ENCODE data around the gene VSIG1. TPM values are rescaled to one million over a fixed set of nuclear protein-coding genes. Genes with fewer than 3 reads are reported as not detected.

VSIG1 gene
- total and polyA plus RNA-seq, 3 donors from 2014 or later: 154 to 333 (median 193) TPM

Other genes starting within 250 kb of the VSIG1 start
- 10 to 100 TPM; 11.3 to 15.2 TPM for gene MID2, start 219.2 kb upstream of the VSIG1 start, total RNA-seq
- gene MID2, start 219.2 kb upstream of the VSIG1 start, polyA plus RNA-seq (ENCODE audit: insufficient read depth, low read depth, low replicate concordance): 6.5 TPM
- 1 to 10 TPM in 1 of 2 donors, under 1 TPM in 1; 0.81 to 1.7 TPM for gene TEX13B, start 62.7 kb upstream of the VSIG1 start, total RNA-seq
- gene TEX13B, start 62.7 kb upstream of the VSIG1 start, polyA plus RNA-seq (ENCODE audit: insufficient read depth, low read depth, low replicate concordance): 0.34 TPM
- 10 to 100 TPM; 53.4 to 64.3 TPM for gene PSMD10, start 46.5 kb downstream of the VSIG1 start, total RNA-seq
- 49.8 TPM for gene PSMD10, start 46.5 kb downstream of the VSIG1 start, polyA plus RNA-seq (ENCODE audit: insufficient read depth, low read depth, low replicate concordance)
- 1 to 10 TPM; 8.5 to 8.8 TPM for gene ATG4A, start 46.7 kb downstream of the VSIG1 start, total RNA-seq
- gene ATG4A, start 46.7 kb downstream of the VSIG1 start, polyA plus RNA-seq (ENCODE audit: insufficient read depth, low read depth, low replicate concordance): 9.0 TPM